Measurements from ENCODE around the gene SERPINA12.
A peak's percentile ranks its signal among the peaks of the same experiment; 100 is the strongest.

Gene SERPINA12

GRCh38 chr14:94542811-94543440, 33.7 kb upstream of the SERPINA12 start:
- TF ChIP-seq POLR2A (IDR thresholded peaks at IDR 0.05; ENCODE audit: low read depth, low read length) = no peak
- FAIRE-seq (no peak), DNase-seq (ENCODE audit: insufficient read length, low spot score) (no peak)

GRCh38 chr14:94542111-94542810, 33.0 kb upstream of the SERPINA12 start:
- DNase-seq (ENCODE audit: insufficient read length, low spot score) (peak; percentile 60), FAIRE-seq (peak; percentile 74)
- no peak for TF ChIP-seq POLR2A (IDR thresholded peaks at IDR 0.05; ENCODE audit: low read depth, low read length)

GRCh38 chr14:94541234-94541975, 32.1 kb upstream of the SERPINA12 start:
- FAIRE-seq = no peak
- DNase-seq (ENCODE audit: insufficient read length, low spot score) = no peak
- no peak for TF ChIP-seq POLR2A (IDR thresholded peaks at IDR 0.05; ENCODE audit: low read depth, low read length)

GRCh38 chr14:94540031-94540794, 30.9 kb upstream of the SERPINA12 start:
- no peak for FAIRE-seq
- TF ChIP-seq POLR2A (IDR thresholded peaks at IDR 0.05; ENCODE audit: low read depth, low read length) = no peak
- no peak for DNase-seq (ENCODE audit: insufficient read length, low spot score)

GRCh38 chr14:94539181-94539580, 29.9 kb upstream of the SERPINA12 start:
- TF ChIP-seq POLR2A (IDR thresholded peaks at IDR 0.05; ENCODE audit: low read depth, low read length) = no peak
- DNase-seq (ENCODE audit: insufficient read length, low spot score) (no peak), FAIRE-seq (no peak)

- no peak for FAIRE-seq
- TF ChIP-seq POLR2A (IDR thresholded peaks at IDR 0.05; ENCODE audit: low read depth, low read length) = no peak
- no peak for DNase-seq (ENCODE audit: insufficient read length, low spot score)
Measured at GRCh38 chr14:94538070-94538740, 28.9 kb upstream of the SERPINA12 start.

GRCh38 chr14:94536836-94537235, 27.6 kb upstream of the SERPINA12 start:
- FAIRE-seq (peak; percentile 33), DNase-seq (ENCODE audit: insufficient read length, low spot score) (no peak)
- TF ChIP-seq POLR2A (IDR thresholded peaks at IDR 0.05; ENCODE audit: low read depth, low read length) = no peak

- DNase-seq (ENCODE audit: insufficient read length, low spot score) (no peak), FAIRE-seq (no peak)
- TF ChIP-seq POLR2A (IDR thresholded peaks at IDR 0.05; ENCODE audit: low read depth, low read length) = no peak
Measured at GRCh38 chr14:94535506-94535905, 26.2 kb upstream of the SERPINA12 start.

- FAIRE-seq = no peak
- DNase-seq (ENCODE audit: insufficient read length, low spot score) = no peak
- TF ChIP-seq POLR2A (IDR thresholded peaks at IDR 0.05; ENCODE audit: low read depth, low read length) = no peak
Measured at GRCh38 chr14:94532447-94532846, 23.2 kb upstream of the SERPINA12 start.

- FAIRE-seq (no peak), DNase-seq (ENCODE audit: insufficient read length, low spot score) (no peak)
- TF ChIP-seq POLR2A (IDR thresholded peaks at IDR 0.05; ENCODE audit: low read depth, low read length) = no peak
Measured at GRCh38 chr14:94531187-94531586, 21.9 kb upstream of the SERPINA12 start.

- TF ChIP-seq POLR2A (IDR thresholded peaks at IDR 0.05; ENCODE audit: low read depth, low read length) = no peak
- FAIRE-seq (no peak), DNase-seq (ENCODE audit: insufficient read length, low spot score) (no peak)
Measured at GRCh38 chr14:94524093-94524492, 14.8 kb upstream of the SERPINA12 start.

- TF ChIP-seq POLR2A (IDR thresholded peaks at IDR 0.05; ENCODE audit: low read depth, low read length) = no peak
- no peak for DNase-seq (ENCODE audit: insufficient read length, low spot score)
- FAIRE-seq = no peak
Measured at GRCh38 chr14:94523265-94523664, 14.0 kb upstream of the SERPINA12 start.

GRCh38 chr14:94522115-94522724, 13.0 kb upstream of the SERPINA12 start:
- DNase-seq (ENCODE audit: insufficient read length, low spot score) (no peak), FAIRE-seq (no peak)
- no peak for TF ChIP-seq POLR2A (IDR thresholded peaks at IDR 0.05; ENCODE audit: low read depth, low read length)

All from H54 (cell line).